Stimulated activated CD4-positive, alpha-beta T cell treated with anti-CD3 and anti-CD28 coated beads, Interleukin-15, amount 100 ng/mL, for 48 hours (primary cell): ENCODE data around the gene AGBL1.

Experiments used
- DNase-seq, 2 donors: peaks; one replicate each; pipeline ENCODE4 v3.0.0-alpha.2; 2020; ENCODE audit warnings: low read depth in 2 of 2

The AGBL1 gene

GRCh38 chr15:86236356-86237110 lies 156.9 kb downstream of the AGBL1 start:
- no peak for DNase-seq

GRCh38 chr15:86237111-86237500 lies 157.4 kb downstream of the AGBL1 start:
- no peak for DNase-seq

- DNase-seq = no peak
These were observed 167.7 kb downstream of the AGBL1 start for GRCh38 chr15:86247249-86247955.

GRCh38 chr15:86255247-86255646 lies 175.6 kb downstream of the AGBL1 start:
- DNase-seq = no peak

GRCh38 chr15:86256628-86257027 lies 177.0 kb downstream of the AGBL1 start:
- no peak for DNase-seq

- no peak for DNase-seq
These were observed 179.9 kb downstream of the AGBL1 start for GRCh38 chr15:86259589-86259988.

- no peak for DNase-seq
These were observed 183.6 kb downstream of the AGBL1 start for GRCh38 chr15:86263230-86263629.

- DNase-seq = no peak
These were observed 187.3 kb downstream of the AGBL1 start for GRCh38 chr15:86266896-86267484.

- no peak for DNase-seq
These were observed 188.2 kb downstream of the AGBL1 start for GRCh38 chr15:86267892-86268291.

- DNase-seq = no peak
These were observed 188.9 kb downstream of the AGBL1 start for GRCh38 chr15:86268558-86268957.

GRCh38 chr15:86273309-86273708 lies 193.6 kb downstream of the AGBL1 start:
- DNase-seq = no peak

GRCh38 chr15:86275361-86275760 lies 195.7 kb downstream of the AGBL1 start:
- no peak for DNase-seq

- no peak for DNase-seq
These were observed 198.9 kb downstream of the AGBL1 start for GRCh38 chr15:86278586-86278985.

GRCh38 chr15:86284635-86285034 lies 205.0 kb downstream of the AGBL1 start:
- DNase-seq = no peak

- DNase-seq = no peak
These were observed 215.8 kb downstream of the AGBL1 start for GRCh38 chr15:86295511-86295910.

GRCh38 chr15:86296769-86297168 lies 217.1 kb downstream of the AGBL1 start:
- no peak for DNase-seq

GRCh38 chr15:86300390-86301125 lies 220.9 kb downstream of the AGBL1 start:
- no peak for DNase-seq

GRCh38 chr15:86311568-86312280 lies 232.1 kb downstream of the AGBL1 start:
- DNase-seq = no peak

GRCh38 chr15:86312486-86312885 lies 232.8 kb downstream of the AGBL1 start:
- DNase-seq = no peak

- no peak for DNase-seq
These were observed 236.5 kb downstream of the AGBL1 start for GRCh38 chr15:86316216-86316615.

GRCh38 chr15:86316726-86317383 lies 237.2 kb downstream of the AGBL1 start:
- no peak for DNase-seq
